K562 treated with DMSO at 1 percent for 4 hours (cell line): ENCODE measurements around the gene CBLN4. TPM values are rescaled to one million over a fixed set of nuclear protein-coding genes. Genes with fewer than 3 reads are reported as not detected.

Experiments
- total RNA-seq: library from RNA; unstranded; fragments of 300-600 nt; gene quantifications from 2 replicates; pipeline ENCODE4 v1.2.3, GENCODE V29; 2022; ENCODE audit not compliant: insufficient read depth

Gene CBLN4
- not detected in 2 replicates for total RNA-seq

GRCh38 chr20:56005389-56005715 lies at the start of gene CBLN4:
CBLN4 (minus strand) TSS chr20:56005519; CDS start chr20:56004171, 1,348 bp downstream.

Other genes with a start within 250 kb of the CBLN4 start
- not detected in 2 replicates for gene MC3R, start 243.2 kb upstream of the CBLN4 start, total RNA-seq